IPS-20b (cell line): ENCODE measurements around the gene SLC7A9.
"Not testable (repeated sequence)": the region's sequence is repeated elsewhere in the genome, so short reads cannot be mapped to it uniquely, and the experiment has no call there.

Experiments used
- H3K27ac ChIP-seq: one replicate; pipeline ENCODE4 v1.5.1; 2013; ENCODE audit warnings: low read length
- H3K27me3 ChIP-seq: 2 replicates; pipeline ENCODE4 v1.6.1; 2013; ENCODE audit warnings: mild to moderate bottlenecking, low read length, inconsistent platforms; ENCODE audit not compliant: insufficient read depth
- H3K36me3 ChIP-seq: 2 replicates; pipeline ENCODE4 v1.6.1; 2013; ENCODE audit warnings: low read depth, mild to moderate bottlenecking, inconsistent platforms, low read length, moderate library complexity; ENCODE audit not compliant: insufficient read depth
- H3K4me1 ChIP-seq: 2 replicates; pipeline ENCODE4 v1.6.1; 2013; ENCODE audit warnings: mild to moderate bottlenecking, control low read depth, inconsistent platforms, low read length, moderate library complexity; ENCODE audit not compliant: insufficient read depth
- H3K4me3 ChIP-seq: 2 replicates; pipeline ENCODE4 v1.5.1; 2013; ENCODE audit warnings: mild to moderate bottlenecking, low read length, inconsistent platforms
- H3K9ac ChIP-seq: 2 replicates; pipeline ENCODE4 v1.6.1; 2013; ENCODE audit warnings: low read depth, mild to moderate bottlenecking, inconsistent platforms, low read length, moderate library complexity
- H3K9me3 ChIP-seq: 2 replicates; pipeline ENCODE4 v1.6.1; 2013; ENCODE audit warnings: mild to moderate bottlenecking, low read depth, low read length, inconsistent platforms; ENCODE audit not compliant: insufficient read depth

SLC7A9 gene

DNA sequence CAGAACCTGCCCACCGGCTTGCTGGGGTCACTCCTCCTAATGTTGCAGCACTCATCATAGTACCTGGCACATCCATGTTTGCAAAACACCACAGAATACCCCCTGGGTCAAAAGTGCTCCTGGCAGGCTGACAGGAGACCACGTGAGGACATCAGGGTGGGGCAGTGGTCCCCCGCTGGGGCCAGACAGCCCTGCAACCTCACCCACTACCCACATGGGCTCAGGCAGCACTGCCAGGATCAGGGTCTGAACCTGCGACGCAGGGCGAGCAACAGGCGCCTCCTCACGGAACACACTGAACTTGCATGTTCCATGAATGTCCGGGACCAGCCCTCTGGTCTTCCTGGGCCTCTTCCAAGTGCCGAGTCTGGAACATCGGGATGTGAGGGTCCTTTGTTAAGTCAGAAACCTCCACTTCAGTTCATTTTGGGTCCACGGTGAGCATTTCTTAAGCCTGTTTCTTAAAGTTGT, 1.4 kb upstream of the SLC7A9 start:
- H3K4me1 ChIP-seq, result no peaks in the 10 kb centered on the region

DNA sequence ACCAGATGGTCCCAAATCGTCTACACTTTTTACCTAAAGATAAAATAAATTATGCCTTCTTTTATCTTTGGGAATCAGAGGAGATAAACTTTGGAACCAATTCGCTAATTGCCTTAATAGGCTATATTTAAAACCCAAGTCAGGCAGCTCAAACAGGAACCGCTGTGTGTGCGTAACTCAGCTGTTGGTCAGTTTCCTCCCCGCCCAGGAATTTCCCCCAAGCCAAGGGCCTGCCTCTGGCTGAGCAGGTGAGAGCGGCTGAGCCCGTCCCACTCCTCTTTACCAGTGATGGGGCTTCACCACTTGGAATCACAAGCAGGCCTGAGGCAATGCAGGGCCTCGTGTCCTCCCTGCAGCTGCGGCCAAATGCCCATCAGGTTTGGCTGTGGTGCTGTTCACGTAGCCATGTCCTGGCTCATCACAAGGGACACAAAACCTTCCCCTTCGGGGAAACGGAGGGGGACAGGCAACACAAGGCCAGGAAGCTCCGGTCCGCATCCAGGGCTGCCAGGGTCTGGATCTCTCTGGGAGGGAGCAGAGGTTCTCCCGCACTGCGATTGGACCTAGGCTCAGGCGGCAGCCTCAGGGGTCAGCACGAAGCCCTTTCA, 503 bp upstream of the SLC7A9 start:
- H3K4me3 ChIP-seq, result no peak overlapping the region
- no peak overlapping the region for H3K27ac ChIP-seq
- no peak overlapping the region; the same call in 1 of the 2 replicates for H3K9ac ChIP-seq
- no peaks in the 10 kb centered on the region for H3K27me3 ChIP-seq
- no peaks in the 10 kb centered on the region for H3K4me1 ChIP-seq
- no peaks in the 10 kb centered on the region for H3K9me3 ChIP-seq
- no peaks in the 10 kb centered on the region for H3K36me3 ChIP-seq

More for the DNA sequence above, 1.4 kb upstream of the SLC7A9 start:
- Histone ChIP-seq H3K36me3 (no peaks in the 10 kb centered on the region), H3K27me3 (no peaks in the 10 kb centered on the region), H3K9me3 (no peaks in the 10 kb centered on the region), H3K27ac (no peak overlapping the region), H3K4me3 (no peak overlapping the region), H3K9ac (no peak overlapping the region)

DNA sequence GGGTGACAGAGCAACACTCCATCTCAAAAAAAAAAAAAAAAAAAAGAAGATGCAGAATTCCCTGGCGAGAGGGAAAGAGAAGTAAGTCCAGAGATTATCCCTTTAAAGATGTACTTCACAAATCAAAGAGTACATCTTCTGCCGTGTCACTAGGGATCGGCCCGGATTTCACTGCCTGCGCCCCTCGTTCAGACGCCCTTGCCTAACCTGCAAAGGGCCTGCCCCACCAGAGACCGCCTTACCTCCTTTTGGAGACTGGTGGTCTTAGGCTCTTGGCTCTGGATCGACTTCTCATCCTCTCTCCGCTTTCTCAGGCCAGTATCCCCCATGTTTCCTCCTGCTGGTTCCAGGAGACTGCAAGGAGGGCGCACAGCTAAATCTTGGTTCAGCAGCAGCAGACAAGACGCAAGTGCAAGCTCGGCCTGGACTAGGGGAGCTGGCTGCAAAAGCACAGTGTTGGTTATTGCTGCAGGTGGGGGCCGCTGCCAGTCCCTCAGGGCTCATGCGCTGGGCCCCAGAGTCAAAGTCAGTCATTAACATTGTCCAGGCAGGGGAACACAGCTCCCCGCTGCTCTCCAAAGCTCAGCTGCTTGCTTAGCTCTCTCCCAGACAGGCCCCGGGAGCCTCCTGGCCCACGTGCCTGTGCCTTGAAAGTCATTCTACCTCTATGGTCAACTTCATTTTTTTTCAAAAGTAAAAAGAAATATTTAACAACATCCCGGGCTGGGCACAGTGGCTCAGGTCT, 1.2 kb downstream of the SLC7A9 start:
- H3K27ac ChIP-seq, result no peak overlapping the region
- no peaks in the 10 kb centered on the region for H3K9me3 ChIP-seq
- no peak overlapping the region for H3K4me3 ChIP-seq
- H3K36me3 ChIP-seq, result no peaks in the 10 kb centered on the region
- H3K4me1 ChIP-seq, result no peaks in the 10 kb centered on the region
- no peaks in the 10 kb centered on the region for H3K27me3 ChIP-seq
- H3K9ac ChIP-seq, result no peak overlapping the region

DNA sequence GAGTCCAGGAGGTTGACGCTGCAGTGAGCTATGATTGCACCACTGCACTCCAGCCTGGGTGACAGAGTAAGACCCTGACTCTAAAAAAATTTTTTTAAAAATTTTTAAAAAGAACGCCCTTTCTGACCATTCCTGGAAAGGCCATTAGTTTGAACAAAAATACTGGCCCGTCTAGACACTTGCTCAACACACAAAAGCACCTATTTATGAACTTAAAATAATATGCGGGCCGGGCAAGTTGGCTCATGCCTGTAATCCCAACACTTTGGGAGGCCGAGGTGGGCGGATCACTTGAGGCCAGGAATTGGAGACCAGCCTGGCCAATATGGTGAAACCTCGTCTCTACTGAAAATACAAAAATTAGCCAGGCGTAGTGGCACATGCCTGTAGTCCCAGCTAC, 2.1 kb downstream of the SLC7A9 start:
- H3K9me3 ChIP-seq, H3K27ac ChIP-seq, H3K4me1 ChIP-seq, H3K27me3 ChIP-seq, H3K36me3 ChIP-seq, H3K9ac ChIP-seq, H3K4me3 ChIP-seq: not testable (repeated sequence)

DNA sequence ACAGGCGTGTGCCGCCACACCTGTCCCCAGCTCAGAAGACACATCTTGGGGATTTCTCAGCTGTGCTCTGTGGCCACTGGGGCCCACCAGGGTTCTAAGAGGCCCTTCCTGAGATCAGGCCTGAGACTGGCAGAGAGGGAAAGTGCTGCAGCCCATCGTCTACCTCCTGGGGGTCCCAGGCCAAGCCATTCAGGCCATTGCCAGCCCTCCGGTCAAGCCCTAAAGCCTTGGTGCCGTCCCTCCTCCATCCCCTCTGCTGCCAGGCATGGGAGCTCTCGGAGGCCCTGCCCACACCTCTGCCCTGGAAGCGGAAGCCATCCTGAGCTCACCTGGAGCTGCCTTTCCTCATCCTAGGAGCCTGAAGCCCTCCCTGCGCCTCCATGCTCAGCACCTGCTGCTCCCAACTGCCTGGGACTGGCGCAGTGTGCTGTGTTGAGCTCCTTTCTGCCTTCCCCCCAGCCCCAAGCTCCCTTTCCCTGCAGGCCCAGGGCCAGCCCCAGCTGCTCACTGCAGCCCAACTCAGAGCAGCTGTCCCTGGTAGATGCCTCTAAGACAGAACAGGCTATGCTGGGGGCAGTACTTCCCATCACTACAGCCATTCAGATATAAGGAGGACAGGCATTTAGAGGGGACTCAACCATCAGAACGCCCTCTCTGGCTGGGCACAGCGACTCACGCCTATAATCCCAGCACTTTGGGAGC, 2.9 kb downstream of the SLC7A9 start:
- Histone ChIP-seq H3K4me3 (no peak overlapping the region), H3K27me3 (no peaks in the 10 kb centered on the region), H3K27ac (no peak overlapping the region), H3K9ac (no peak overlapping the region), H3K36me3 (no peaks in the 10 kb centered on the region), H3K9me3 (no peaks in the 10 kb centered on the region), H3K4me1 (no peaks in the 10 kb centered on the region)

DNA sequence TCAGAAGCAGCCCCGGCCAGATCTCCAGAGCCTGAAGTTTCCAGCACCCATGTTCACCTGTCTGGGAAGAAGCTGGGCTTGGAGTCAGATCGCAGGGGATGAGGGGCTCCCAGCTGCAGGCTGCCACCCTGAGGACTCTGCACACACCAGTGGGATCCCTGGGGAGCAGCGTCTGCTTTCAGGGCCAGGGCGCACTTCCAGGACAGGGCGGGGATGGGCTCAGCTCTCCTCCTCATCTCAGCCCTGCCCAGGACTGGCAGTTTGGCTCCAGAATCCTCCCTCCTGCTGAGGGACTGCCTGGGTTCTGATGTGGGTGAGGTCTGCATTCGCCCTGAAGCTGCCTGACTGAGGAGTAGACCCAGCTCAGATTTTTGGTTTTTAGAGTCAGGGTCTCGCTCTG, 3.5 kb downstream of the SLC7A9 start:
- no peak overlapping the region for H3K9ac ChIP-seq
- no peak overlapping the region for H3K27ac ChIP-seq
- no peaks in the 10 kb centered on the region for H3K36me3 ChIP-seq
- H3K27me3 ChIP-seq, result no peaks in the 10 kb centered on the region
- H3K4me3 ChIP-seq, result no peak overlapping the region
- H3K9me3 ChIP-seq, result no peaks in the 10 kb centered on the region
- no peaks in the 10 kb centered on the region for H3K4me1 ChIP-seq

DNA sequence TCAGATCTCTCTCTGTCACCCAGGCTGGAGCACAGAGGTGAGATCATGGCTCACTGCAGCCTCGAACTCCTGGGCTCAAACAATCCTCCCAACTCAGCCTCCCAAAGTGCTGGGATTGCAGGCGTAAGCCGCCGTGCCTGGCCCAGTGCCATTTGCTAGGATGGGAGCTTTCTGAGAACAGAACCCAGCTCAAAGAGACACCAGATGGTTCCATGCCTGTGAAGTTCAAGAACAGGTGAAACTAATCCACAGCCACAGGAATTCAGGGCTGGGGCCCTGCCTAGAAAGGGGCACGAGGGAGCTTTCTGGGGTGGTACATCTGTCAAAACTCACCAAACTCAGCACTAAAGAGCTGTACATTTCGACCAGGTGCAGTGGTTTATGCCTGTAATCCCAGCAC, 4.2 kb downstream of the SLC7A9 start:
- Histone ChIP-seq H3K9me3 (no peaks in the 10 kb centered on the region), H3K36me3 (no peaks in the 10 kb centered on the region), H3K4me3 (no peak overlapping the region), H3K27ac (no peak overlapping the region), H3K4me1 (no peaks in the 10 kb centered on the region), H3K27me3 (no peaks in the 10 kb centered on the region), H3K9ac (no peak overlapping the region)

DNA sequence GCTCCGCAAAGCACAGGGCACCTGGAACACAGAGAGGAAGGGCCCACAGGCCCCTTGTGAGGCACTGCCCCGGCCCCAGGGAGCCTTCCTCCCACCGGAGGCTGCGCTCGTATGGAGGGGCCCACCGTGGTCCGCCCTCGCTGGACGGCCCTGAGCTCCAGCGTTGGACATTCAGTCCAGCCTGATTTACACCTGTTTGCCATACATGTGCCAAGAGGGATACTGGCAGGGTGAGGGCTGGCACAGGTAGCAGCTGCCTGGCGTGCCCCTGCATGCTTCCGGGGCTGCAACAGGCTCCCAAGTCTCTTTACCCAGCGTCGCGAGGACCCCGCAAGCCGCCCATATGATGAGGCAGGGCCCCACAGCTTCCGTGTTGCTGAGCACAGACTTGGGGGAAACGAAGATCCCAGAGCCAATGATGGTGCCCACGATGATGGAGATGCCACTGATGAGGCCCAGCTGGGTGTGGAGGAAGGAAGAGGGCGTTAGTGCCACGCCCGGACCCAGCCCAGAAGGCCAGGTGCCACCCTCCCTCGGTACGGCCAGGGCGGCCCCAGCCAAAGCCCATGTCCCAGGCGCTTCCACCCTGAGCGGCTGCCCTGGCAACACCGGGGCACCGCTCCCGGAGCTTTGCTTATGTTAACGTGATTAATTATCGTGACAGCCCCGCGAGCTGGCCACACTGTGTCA, 5.1 kb downstream of the SLC7A9 start:
- H3K27me3 ChIP-seq, result no peaks in the 10 kb centered on the region

DNA sequence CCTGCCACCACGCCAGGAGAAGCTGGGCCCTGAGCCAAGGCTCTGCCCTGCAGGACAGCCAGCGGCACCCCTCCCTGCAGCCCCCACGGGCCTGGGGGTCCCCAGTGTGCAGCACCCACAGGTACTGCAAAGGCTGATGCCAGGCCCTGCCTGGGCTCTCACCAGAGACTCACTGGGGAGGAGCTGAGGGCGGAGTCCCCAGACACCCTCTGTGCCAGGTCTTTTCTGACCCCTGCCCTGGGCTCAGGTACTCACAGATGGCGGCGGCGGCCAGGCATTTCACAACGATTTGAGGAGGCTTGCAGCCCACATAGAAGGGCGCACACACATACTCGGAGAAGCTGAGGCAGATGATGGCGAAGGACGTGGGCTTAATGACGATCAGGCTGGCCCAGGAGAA, 5.7 kb downstream of the SLC7A9 start:
- Histone ChIP-seq H3K9me3 (no peaks in the 10 kb centered on the region), H3K36me3 (no peaks in the 10 kb centered on the region), H3K4me1 (no peaks in the 10 kb centered on the region), H3K4me3 (no peak overlapping the region), H3K27ac (no peak overlapping the region), H3K27me3 (no peaks in the 10 kb centered on the region), H3K9ac (no peak overlapping the region)

More for the DNA sequence above, 5.1 kb downstream of the SLC7A9 start:
- Histone ChIP-seq H3K27ac (no peak overlapping the region), H3K36me3 (no peaks in the 10 kb centered on the region), H3K4me3 (no peak overlapping the region), H3K4me1 (no peaks in the 10 kb centered on the region), H3K9ac (no peak overlapping the region), H3K9me3 (no peaks in the 10 kb centered on the region)

DNA sequence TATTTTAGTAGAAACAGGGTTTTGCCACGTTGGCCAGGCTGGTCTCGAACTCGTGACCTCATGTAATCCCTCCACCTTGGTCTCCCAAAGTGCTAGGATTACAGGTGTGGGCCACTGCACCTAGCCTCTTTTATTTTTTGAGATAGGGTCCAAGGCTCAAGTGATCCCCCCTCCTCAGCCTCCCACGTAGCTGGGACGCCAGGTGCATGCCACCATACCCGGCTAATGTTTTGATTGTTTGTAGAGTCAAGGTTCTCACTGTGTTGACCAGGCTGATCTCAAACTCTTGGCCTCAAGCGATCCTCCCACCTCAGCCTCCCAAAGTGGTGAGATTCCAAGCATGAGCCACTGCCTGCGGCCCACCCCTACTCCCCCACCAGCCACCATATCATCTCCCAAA, 6.3 kb downstream of the SLC7A9 start:
- Histone ChIP-seq H3K27me3 (no peaks in the 10 kb centered on the region), H3K9ac (no peak overlapping the region), H3K4me3 (no peak overlapping the region), H3K4me1 (no peaks in the 10 kb centered on the region), H3K9me3 (no peaks in the 10 kb centered on the region), H3K27ac (no peak overlapping the region), H3K36me3 (no peaks in the 10 kb centered on the region)

DNA sequence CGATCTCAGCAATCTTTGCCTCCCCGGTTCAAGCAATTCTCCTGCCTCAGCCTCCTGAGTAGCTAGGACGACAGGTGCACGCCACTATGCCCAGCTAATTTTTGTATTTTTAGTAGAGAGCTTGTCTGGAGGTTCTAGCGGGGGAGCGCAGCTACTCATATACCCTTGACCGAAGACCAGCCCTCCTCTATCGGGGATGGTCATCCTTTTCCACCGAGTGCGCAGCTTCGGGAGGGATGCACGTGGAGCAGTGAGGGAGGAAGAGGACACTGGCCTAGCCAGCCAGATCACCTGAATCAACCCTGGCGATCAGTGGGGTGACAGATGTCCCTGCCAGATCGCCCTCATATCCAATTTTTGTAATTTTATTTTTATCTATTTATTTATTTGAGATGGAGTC, 6.8 kb downstream of the SLC7A9 start:
- Histone ChIP-seq H3K9ac (no peak overlapping the region), H3K27me3 (no peaks in the 10 kb centered on the region), H3K27ac (no peak overlapping the region)

More for the DNA sequence above, 6.8 kb downstream of the SLC7A9 start:
- no peaks in the 10 kb centered on the region for H3K9me3 ChIP-seq
- H3K36me3 ChIP-seq, result no peaks in the 10 kb centered on the region
- H3K4me1 ChIP-seq, result no peaks in the 10 kb centered on the region
- H3K4me3 ChIP-seq, result no peak overlapping the region
